K562 (cell line): ENCODE measurements around the gene RBFOX1. TPM values are rescaled to one million over a fixed set of nuclear protein-coding genes. Genes with fewer than 3 reads are reported as not detected.

Experiments used
- ATAC-seq: fragments of 200-7000 bp; cut with Tn5 transposase; 3 replicates; pipeline ENCODE4 v1.9.1; 2020; ENCODE audit warnings: moderate library complexity
- BruUV-seq: library from RNA; stranded (reverse); fragments of 400-500 nt; replicated peaks from 2 replicates; lab custom pipeline; 2021; lab: Mats Ljungman, UMichigan
- CTCF ChIA-PET: fragments of 300-600 bp; formaldehyde crosslinking; extraction: SDS; loops from one replicate; lab custom pipeline; 2021; ENCODE audit warnings: low intra/inter-chr PET ratio; lab: Yijun Ruan, JAX
- POLR2A ChIA-PET: fragments of 300-600, 350-650 bp; sonication (Branson Sonifier 250); formaldehyde crosslinking; extraction: SDS; loops from one replicate; lab custom pipeline; 2021; ENCODE audit warnings: antibody characterized with exemption, inconsistent platforms; lab: Yijun Ruan, JAX
- DNase-seq, 4 experiments: peaks; one replicate each; pipeline versions ENCODE4 v3.0.0 to v3.0.0-alpha.2; 2011 to 2018; ENCODE audit warnings: low spot score in 3 of 4, mixed read lengths in 3 of 4; ENCODE audit errors: extremely low read depth in 1 of 4
- FAIRE-seq: peaks from 2 replicates; lab custom pipeline; 2011; peaks lifted over from hg19 to GRCh38; lab: Jason Lieb, UNC
- H2AFZ ChIP-seq: 2 replicates; pipeline ENCODE4 v1.6.0; 2011; ENCODE audit warnings: low read depth, low read length, control low read depth, inconsistent platforms
- H3K27ac ChIP-seq: fragments of 200-600 bp; 3 replicates; pipeline ENCODE4 v1.8.0; 2011; ENCODE audit warnings: low read depth, mild to moderate bottlenecking, control low read depth, inconsistent platforms, low read length, moderate library complexity, mixed read lengths; ENCODE audit errors: extremely low read depth
- H3K27me3 ChIP-seq, 2 experiments: fragments of 300-600 bp in 1 of 2; 2 replicates in 1 of 2; 3 replicates in 1 of 2; pipeline versions ENCODE4 v1.6.0 to v1.8.0; 2011; ENCODE audit warnings: inconsistent platforms in 2 of 2, low read length in 2 of 2, mild to moderate bottlenecking in 1 of 2, mixed read lengths in 1 of 2, moderate library complexity in 1 of 2; ENCODE audit not compliant: control insufficient read depth in 2 of 2, insufficient read depth in 2 of 2
- H3K36me3 ChIP-seq: fragments of 300-600 bp; 3 replicates; pipeline ENCODE4 v1.8.0; 2011; ENCODE audit warnings: mild to moderate bottlenecking, low read length, inconsistent platforms; ENCODE audit not compliant: control insufficient read depth, insufficient read depth
- H3K4me1 ChIP-seq, 2 experiments: fragments of 200-600 bp in 1 of 2; replicated peaks in 1 of 2; 2 replicates in 1 of 2; 3 replicates in 1 of 2; pipeline versions ENCODE4 v1.5.1 to v1.8.0; 2011; ENCODE audit warnings: inconsistent platforms in 2 of 2, low read length in 2 of 2, mild to moderate bottlenecking in 1 of 2, mixed read lengths in 1 of 2, moderate library complexity in 1 of 2; ENCODE audit not compliant: control insufficient read depth in 2 of 2, insufficient read depth in 2 of 2
- H3K4me2 ChIP-seq: 2 replicates; pipeline ENCODE4 v1.6.1; 2011; ENCODE audit warnings: low read length, control low read depth, inconsistent platforms, mixed read lengths; ENCODE audit not compliant: insufficient read depth
- H3K4me3 ChIP-seq: fragments of 200-600 bp; sonication (generic), shearing (Covaris generic); 2 replicates; pipeline ENCODE4 v1.5.1; 2016; ENCODE audit warnings: control low read depth, inconsistent platforms
- H3K79me2 ChIP-seq: fragments of 200-600 bp; 3 replicates; pipeline ENCODE4 v1.8.0; 2011; ENCODE audit warnings: low read length, inconsistent platforms; ENCODE audit not compliant: control insufficient read depth, insufficient read depth
- H3K9ac ChIP-seq, 2 experiments: 2 replicates each; pipeline versions ENCODE4 v1.6.0 to v1.6.1; 2011; ENCODE audit warnings: low read depth in 2 of 2, low read length in 2 of 2, control low read depth in 1 of 2, inconsistent platforms in 1 of 2, mild to moderate bottlenecking in 1 of 2, mixed read lengths in 1 of 2; ENCODE audit not compliant: insufficient read depth in 1 of 2
- H3K9me1 ChIP-seq: one replicate; pipeline ENCODE4 v1.6.0; 2011; ENCODE audit warnings: inconsistent platforms, mild to moderate bottlenecking, low read length, moderate library complexity; ENCODE audit not compliant: control insufficient read depth, insufficient read depth
- H3K9me3 ChIP-seq: replicated peaks from 2 replicates; pipeline ENCODE4 v1.5.1; 2011; ENCODE audit warnings: low read depth, low read length, inconsistent platforms; ENCODE audit not compliant: control insufficient read depth, insufficient read depth
- H4K20me1 ChIP-seq: replicated peaks from 2 replicates; pipeline ENCODE4 v1.6.1; 2011; ENCODE audit warnings: low read length, inconsistent platforms, mixed read lengths; ENCODE audit not compliant: control insufficient read depth, insufficient read depth
- CREB1 ChIP-seq, 2 experiments: sonication (generic) in 1 of 2; formaldehyde crosslinking in 1 of 2; IDR thresholded peaks; 2 replicates each; pipeline versions ENCODE4 v1.6.1 to v1.8.0; 2012 to 2022; ENCODE audit warnings: inconsistent platforms in 1 of 2, mild to moderate bottlenecking in 1 of 2, missing genetic modification reagents in 1 of 2, moderate library complexity in 1 of 2
- CTBP1 ChIP-seq: fragments of 450-650 bp; IDR thresholded peaks from 2 replicates; pipeline ENCODE4 v1.6.1; 2016; ENCODE audit warnings: borderline replicate concordance
- ELK1 ChIP-seq: sonication (generic); formaldehyde crosslinking; IDR thresholded peaks from 2 replicates; pipeline ENCODE4 v1.8.1; 2022; ENCODE audit warnings: missing genetic modification reagents
- IFI16 ChIP-seq: fragments of 250-450 bp; sonication (Bioruptor Pico); IDR thresholded peaks from 2 replicates; pipeline ENCODE4 v2.1.2; 2022; ENCODE audit warnings: mild to moderate bottlenecking, inconsistent platforms
- NCOA1 ChIP-seq: fragments of 450-650 bp; IDR thresholded peaks from 2 replicates; pipeline ENCODE4 v1.6.1; 2016; ENCODE audit warnings: low read depth
- POLR2AphosphoS2 ChIP-seq: IDR thresholded peaks from 2 replicates; pipeline ENCODE4 v1.6.1; 2012; ENCODE audit warnings: low read length, improper control_type of control experiment
- PPARD ChIP-seq: fragments of 250-450 bp; sonication (Bioruptor Pico); IDR thresholded peaks from 2 replicates; pipeline ENCODE4 v1.8.0; 2022; ENCODE audit warnings: inconsistent platforms, mild to moderate bottlenecking, moderate library complexity
- THRA ChIP-seq: fragments of 450-650 bp; IDR thresholded peaks from 2 replicates; pipeline ENCODE4 v1.6.1; 2017; ENCODE audit warnings: mild to moderate bottlenecking, moderate library complexity
- XRCC3 ChIP-seq: fragments of 450-650 bp; IDR thresholded peaks from 2 replicates; pipeline ENCODE4 v1.6.1; 2017; ENCODE audit warnings: mild to moderate bottlenecking, moderate library complexity
- ZBTB11 ChIP-seq, 3 experiments: fragments of 200-800 bp in 1 of 3; fragments of 250-450 bp in 1 of 3; fragments of 450-650 bp in 1 of 3; sonication (Bioruptor Pico) in 1 of 3; sonication (Bioruptor generic) in 1 of 3; formaldehyde crosslinking in 1 of 3; IDR thresholded peaks; 2 replicates each; pipeline versions ENCODE4 v1.6.1 to v1.8.0; 2016 to 2022; ENCODE audit warnings: mild to moderate bottlenecking in 2 of 3, missing genetic modification characterization in 2 of 3, missing compliant biosample characterization in 1 of 3, moderate library complexity in 1 of 3
- ZNF174 ChIP-seq: fragments of 250-450 bp; sonication (Bioruptor Pico); IDR thresholded peaks from 2 replicates; pipeline ENCODE4 v1.4.0; 2020; ENCODE audit warnings: mild to moderate bottlenecking
- ZNF224 ChIP-seq: sonication (generic); formaldehyde crosslinking; IDR thresholded peaks from 2 replicates; pipeline ENCODE4 v1.8.0; 2022; ENCODE audit warnings: mild to moderate bottlenecking, missing genetic modification reagents
- ZNF57 ChIP-seq: fragments of 450-650 bp; formaldehyde crosslinking; IDR thresholded peaks from 2 replicates; pipeline ENCODE4 v1.4.0; 2020; ENCODE audit warnings: mild to moderate bottlenecking, moderate library complexity
- ZNF586 ChIP-seq: fragments of 450-650 bp; formaldehyde crosslinking; conservative IDR thresholded peaks from 2 replicates; pipeline ENCODE4 v1.4.0; 2020; ENCODE audit warnings: mild to moderate bottlenecking, moderate library complexity
- ZNF75A ChIP-seq: fragments of 450-650 bp; formaldehyde crosslinking; IDR thresholded peaks from 2 replicates; pipeline ENCODE4 v1.4.0; 2020; ENCODE audit warnings: mild to moderate bottlenecking
- ZNF830 ChIP-seq: fragments of 250-450 bp; sonication (Bioruptor Pico); IDR thresholded peaks from 2 replicates; pipeline ENCODE4 v1.5.0; 2021; ENCODE audit warnings: mild to moderate bottlenecking
- WGBS: fragments of 100-300 bp; shearing (Covaris generic); methylation state at CpG from one replicate; pipeline ENCODE4 v1.1.6; 2016; ENCODE audit warnings: low coverage, mixed read lengths; ENCODE audit not compliant: insufficient coverage; ENCODE audit errors: missing lambda C conversion rate; 5-methylcytosine and 5-hydroxymethylcytosine counted together
- in situ Hi-C: fragments of 300-500 bp; cut with MboI; formaldehyde crosslinking; loops from 4 replicates; pipeline ENCODE4 v1.15.0; 2018; ENCODE audit warnings: inconsistent platforms, mixed read lengths
- intact Hi-C: fragments of 100-400 bp; cut with micrococcal nuclease; formaldehyde crosslinking; loops from 2 replicates; pipeline ENCODE4 v1.14.2; 2022
- polyA plus RNA-seq, 8 experiments: library from polyadenylated mRNA; depleted of rRNA in 4 of 8; stranded (reverse) in 5 of 8; unstranded in 3 of 8; fragments of >200 nt; fragmentation: Nextera tagmentation in 2 of 8; fragmentation: Illumina TruSeq in 1 of 8; extraction: Ambion mirVana in 2 of 8; extraction: Trizol in 1 of 8; gene quantifications; 2 replicates each; pipeline versions ENCODE4 v1.2.1 to v1.2.3, GENCODE V29; 2011 to 2014; ENCODE audit warnings: inconsistent platforms in 1 of 8, missing spikeins in 1 of 8
- total RNA-seq, 7 experiments: library from RNA; depleted of rRNA in 6 of 7; stranded (reverse); fragments of >200 nt in 6 of 7; fragmentation: Illumina TruSeq in 2 of 7; extraction: Trizol in 2 of 7; gene quantifications; 2 replicates each; pipeline versions ENCODE4 v1.2.1 to v1.2.3, GENCODE V29; 2011 to 2021; ENCODE audit warnings: low replicate concordance in 1 of 7

RBFOX1 gene
- total and polyA plus RNA-seq, 9 of the 15 experiments (the other 6 are each of a cell fraction or from before 2014, with no cell fraction given) = 0.03 TPM; not detected in 8

- no peak for TF ChIP-seq ZNF224 (CRISPR knock-in tag)
- TF ChIP-seq ZNF830 (CRISPR knock-in tag) = no peak
Observed at GRCh38 chr16:7602291-7602950, 269.8 kb downstream of the RBFOX1 start (continued).

- Histone ChIP-seq H3K9ac (no peak overlapping the region), H4K20me1 (no peaks in the 10 kb centered on the region), H3K27ac (no peak overlapping the region), H3K9me1 (no peaks in the 10 kb centered on the region), H3K4me1 (no peaks in the 10 kb centered on the region), H2AFZ (no peak overlapping the region), H3K36me3 (no peaks in the 10 kb centered on the region), H3K4me2 (no peak overlapping the region), H3K4me3 (no peak overlapping the region), H3K79me2 (no peaks in the 10 kb centered on the region), H3K27me3 (no peaks in the 10 kb centered on the region; a peak in 2 of 5 replicates), H3K9me3 (no peaks in the 10 kb centered on the region)
- ChIA-PET POLR2A (interaction anchor here (0.6 kb wide), 1 partner anchor 304 kb away, joined by 3 read pairs; no protein-coding TSS in a partner anchor), CTCF (no interaction called here)
- 0% methylated on average over 4 of the region's 6 CpGs for WGBS
- FAIRE-seq = no peak
- in situ Hi-C loops = no loop called here
- intact Hi-C loops = no loop called here
- no peak for ATAC-seq
- DNase-seq = no peak
- BruUV-seq = no TSS peak
- TF ChIP-seq ZBTB11 (CRISPR knock-in tag; IDR thresholded peaks at IDR 0.05) (no peak), CTBP1 (no peak), ZNF57 (CRISPR knock-in tag) (no peak), POLR2AphosphoS2 (no peak), THRA (no peak), ZNF586 (CRISPR knock-in tag) (no peak), ZNF75A (CRISPR knock-in tag) (no peak), XRCC3 (no peak), ZNF174 (CRISPR knock-in tag) (no peak), IFI16 (CRISPR knock-in tag) (no peak), PPARD (CRISPR knock-in tag) (no peak), CREB1 (IDR thresholded peaks at IDR 0.05) (no peak), CREB1 (CRISPR knock-in tag; IDR thresholded peaks at IDR 0.05) (no peak), NCOA1 (no peak), ELK1 (CRISPR knock-in tag) (no peak)
Observed at GRCh38 chr16:7605812-7606211, 273.2 kb downstream of the RBFOX1 start.
